ENCODE data around the gene PDHB. TPM values are rescaled to one million over a fixed set of nuclear protein-coding genes. Genes with fewer than 3 reads are reported as not detected.

Gene PDHB
- total and polyA plus RNA-seq, 2 of the 13 experiments (the other 11 are each of a cell fraction or from before 2014, with no cell fraction given): 108 to 153 TPM

DNA sequence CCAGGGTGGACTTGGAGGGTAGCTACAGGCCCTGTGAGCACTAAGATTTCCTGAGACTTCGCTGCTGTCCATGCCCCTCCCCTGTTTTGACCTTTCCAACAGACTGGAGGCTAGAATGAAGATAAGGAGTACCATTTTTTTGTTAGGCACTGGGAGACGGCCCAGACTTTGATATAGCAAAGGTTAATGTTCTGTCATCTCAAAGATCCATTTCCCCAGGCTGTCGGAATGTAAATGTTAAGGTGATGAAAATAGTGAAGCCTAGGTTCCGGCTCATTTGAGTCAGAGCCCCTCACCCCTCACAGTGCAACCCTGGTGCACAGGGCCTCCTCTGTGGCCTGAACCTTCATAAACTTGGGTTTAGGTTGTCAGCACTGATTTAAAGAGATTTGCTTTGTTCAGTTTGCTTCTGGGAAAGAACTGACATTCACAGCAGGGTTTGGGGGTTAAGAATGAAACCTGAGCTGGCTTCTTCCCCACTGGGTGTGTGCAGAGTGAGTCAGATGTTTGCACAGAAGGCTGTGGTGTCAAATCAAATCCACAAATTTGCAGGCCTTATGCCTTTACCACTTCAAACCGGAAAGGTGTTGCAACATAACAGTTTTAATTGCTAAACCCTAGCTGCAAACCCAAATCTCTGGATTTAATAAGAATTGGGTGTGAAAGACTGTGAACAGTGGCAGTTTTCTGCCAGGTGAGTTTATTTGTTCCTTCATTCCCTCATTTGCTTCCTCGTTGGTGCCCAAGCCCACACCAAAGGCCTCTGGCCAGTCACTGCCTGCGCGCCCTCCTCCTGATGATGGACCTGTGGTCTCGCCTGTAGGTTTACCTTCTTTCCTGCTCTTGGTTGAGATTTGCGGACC, 37.6 kb upstream of the PDHB start (continued):
- TF ChIP-seq ARID5B (CRISPR knock-in tag; IDR thresholded peaks at IDR 0.05) (peak; percentile 97), ZNF317 (CRISPR knock-in tag; IDR thresholded peaks at IDR 0.05) (0 out of 2 replicates have a peak, but pooled peaks have one; percentile 24), ZNF790 (CRISPR knock-in tag; IDR thresholded peaks at IDR 0.05; ENCODE audit: borderline replicate concordance) (no peak), MXI1 (IDR thresholded peaks at IDR 0.05; ENCODE audit: borderline replicate concordance, low read depth, low read length) (peak; percentile 35; the same call in 2 of the 3 replicates), ZNF33A (CRISPR knock-in tag; IDR thresholded peaks at IDR 0.05; ENCODE audit: borderline replicate concordance) (no peak), PRPF4 (IDR thresholded peaks at IDR 0.05; ENCODE audit: low read depth, low read length, poor library complexity, severe bottlenecking) (no peak), JUN (CRISPR knock-in tag; IDR thresholded peaks at IDR 0.05) (peak; percentile 96), ZNF674 (CRISPR knock-in tag; IDR thresholded peaks at IDR 0.05; ENCODE audit: low read depth) (no peak), CBX2 (IDR thresholded peaks at IDR 0.05; ENCODE audit: low read depth, low read length) (no peak), CBX2 (CRISPR knock-in tag; IDR thresholded peaks at IDR 0.05; ENCODE audit: low read depth) (no peak), TFDP2 (CRISPR knock-in tag; IDR thresholded peaks at IDR 0.05) (peak; percentile 48; the same call in 1 of the 2 replicates), DNMT1 (CRISPR knock-in tag; IDR thresholded peaks at IDR 0.05) (no peak), ZBED4 (CRISPR knock-in tag; IDR thresholded peaks at IDR 0.05; ENCODE audit: borderline replicate concordance) (peak; percentile 73), MATR3 (CRISPR knock-in tag; IDR thresholded peaks at IDR 0.05) (no peak), ZNF841 (CRISPR knock-in tag; IDR thresholded peaks at IDR 0.05; ENCODE audit: borderline replicate concordance) (peak; percentile 67; the same call in 1 of the 2 replicates)
- TF ChIP-seq, protein P1, sequence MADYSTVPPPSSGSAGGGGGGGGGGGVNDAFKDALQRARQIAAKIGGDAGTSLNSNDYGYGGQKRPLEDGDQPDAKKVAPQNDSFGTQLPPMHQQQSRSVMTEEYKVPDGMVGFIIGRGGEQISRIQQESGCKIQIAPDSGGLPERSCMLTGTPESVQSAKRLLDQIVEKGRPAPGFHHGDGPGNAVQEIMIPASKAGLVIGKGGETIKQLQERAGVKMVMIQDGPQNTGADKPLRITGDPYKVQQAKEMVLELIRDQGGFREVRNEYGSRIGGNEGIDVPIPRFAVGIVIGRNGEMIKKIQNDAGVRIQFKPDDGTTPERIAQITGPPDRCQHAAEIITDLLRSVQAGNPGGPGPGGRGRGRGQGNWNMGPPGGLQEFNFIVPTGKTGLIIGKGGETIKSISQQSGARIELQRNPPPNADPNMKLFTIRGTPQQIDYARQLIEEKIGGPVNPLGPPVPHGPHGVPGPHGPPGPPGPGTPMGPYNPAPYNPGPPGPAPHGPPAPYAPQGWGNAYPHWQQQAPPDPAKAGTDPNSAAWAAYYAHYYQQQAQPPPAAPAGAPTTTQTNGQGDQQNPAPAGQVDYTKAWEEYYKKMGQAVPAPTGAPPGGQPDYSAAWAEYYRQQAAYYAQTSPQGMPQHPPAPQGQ (CRISPR knock-in tag; IDR thresholded peaks at IDR 0.05; ENCODE audit: borderline replicate concordance): no peak
- TF ChIP-seq, protein P2, sequence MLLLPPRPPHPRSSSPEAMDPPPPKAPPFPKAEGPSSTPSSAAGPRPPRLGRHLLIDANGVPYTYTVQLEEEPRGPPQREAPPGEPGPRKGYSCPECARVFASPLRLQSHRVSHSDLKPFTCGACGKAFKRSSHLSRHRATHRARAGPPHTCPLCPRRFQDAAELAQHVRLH (CRISPR knock-in tag; IDR thresholded peaks at IDR 0.05; ENCODE audit: borderline replicate concordance, low read depth): no peak; the same call in none of the 2 replicates

Data from HepG2 (cell line).